OCI-LY1 (cell line): ENCODE measurements around the gene FBXO45.
"Not testable (repeated sequence)": the region's sequence is repeated elsewhere in the genome, so short reads cannot be mapped to it uniquely, and the experiment has no call there.

Experiments
- H2AFZ ChIP-seq: fragments of 200-600 bp; sonication (generic), shearing (Covaris generic); 2 replicates; pipeline ENCODE4 v1.6.0; 2014; ENCODE audit warnings: antibody characterized with exemption, mild to moderate bottlenecking, low read length
- H3F3A ChIP-seq: fragments of 200-600 bp; sonication (generic), shearing (Covaris generic); 2 replicates; pipeline ENCODE4 v1.6.0; 2014; ENCODE audit warnings: mild to moderate bottlenecking, antibody characterized with exemption, low read length, moderate library complexity; ENCODE audit not compliant: insufficient read depth
- H3K27ac ChIP-seq: fragments of 200-600 bp; sonication (generic); 2 replicates; pipeline ENCODE4 v1.5.1; 2014; ENCODE audit warnings: low read length, mixed run types, mild to moderate bottlenecking, low read depth; ENCODE audit not compliant: poor library complexity, severe bottlenecking
- H3K27me3 ChIP-seq: fragments of 200-600 bp; sonication (generic); 2 replicates; pipeline ENCODE4 v1.6.0; 2014; ENCODE audit warnings: antibody characterized with exemption, mild to moderate bottlenecking, low read length, moderate library complexity; ENCODE audit not compliant: insufficient read depth
- H3K36me3 ChIP-seq: fragments of 200-600 bp; sonication (generic); 2 replicates; pipeline ENCODE4 v1.6.1; 2014; ENCODE audit warnings: mild to moderate bottlenecking, antibody characterized with exemption, low read length, moderate library complexity, mixed read lengths; ENCODE audit not compliant: insufficient read depth
- H3K4me1 ChIP-seq: fragments of 200-600 bp; sonication (generic); 2 replicates; pipeline ENCODE4 v1.5.1; 2014; ENCODE audit warnings: mild to moderate bottlenecking, low read length, moderate library complexity; ENCODE audit not compliant: insufficient read depth, severe bottlenecking
- H3K4me2 ChIP-seq: fragments of 200-600 bp; sonication (generic), shearing (Covaris generic); 2 replicates; pipeline ENCODE4 v1.6.1; 2014; ENCODE audit warnings: low read length
- H3K4me3 ChIP-seq: fragments of 200-600 bp; sonication (generic); 2 replicates; pipeline ENCODE4 v1.5.1; 2014; ENCODE audit warnings: low read length, low read depth, mild to moderate bottlenecking, mixed read lengths; ENCODE audit not compliant: poor library complexity, severe bottlenecking
- H3K79me2 ChIP-seq: fragments of 200-600 bp; shearing (Covaris generic); 2 replicates; pipeline ENCODE4 v1.6.1; 2016; ENCODE audit warnings: mixed run types, low read length, mixed read lengths; ENCODE audit not compliant: insufficient read depth
- H3K9ac ChIP-seq: fragments of 200-600 bp; sonication (generic), shearing (Covaris generic); 2 replicates; pipeline ENCODE4 v1.6.1; 2014; ENCODE audit warnings: mild to moderate bottlenecking, low read length, mixed read lengths
- H3K9me2 ChIP-seq: fragments of 200-600 bp; sonication (generic), shearing (Covaris generic); 2 replicates; pipeline ENCODE4 v1.6.1; 2014; ENCODE audit warnings: low read depth, mild to moderate bottlenecking, low read length, mixed read lengths
- H3K9me3 ChIP-seq: fragments of 200-600 bp; shearing (Covaris generic); 2 replicates; pipeline ENCODE4 v1.6.1; 2014; ENCODE audit warnings: low read length, mixed read lengths
- H4K20me1 ChIP-seq: fragments of 200-600 bp; sonication (generic), shearing (Covaris generic); 2 replicates; pipeline ENCODE4 v1.6.0; 2016; ENCODE audit warnings: mild to moderate bottlenecking, low read length; ENCODE audit not compliant: insufficient read depth
- EZH2 ChIP-seq: fragments of 200-600 bp; sonication (generic), shearing (Covaris generic); IDR thresholded peaks from 2 replicates; pipeline ENCODE4 v1.8.0; 2017; ENCODE audit warnings: borderline replicate concordance, mixed run types, mild to moderate bottlenecking, antibody characterized with exemption, low read length, moderate library complexity, mixed read lengths
- TF ChIP-seq, protein P1 (sequence below): fragments of 200-600 bp; sonication (generic), shearing (Covaris generic); IDR thresholded peaks from 2 replicates; pipeline ENCODE4 v1.5.1; 2017; ENCODE audit warnings: mild to moderate bottlenecking, antibody characterized with exemption, low read length, moderate library complexity, mixed read lengths

The FBXO45 gene

DNA sequence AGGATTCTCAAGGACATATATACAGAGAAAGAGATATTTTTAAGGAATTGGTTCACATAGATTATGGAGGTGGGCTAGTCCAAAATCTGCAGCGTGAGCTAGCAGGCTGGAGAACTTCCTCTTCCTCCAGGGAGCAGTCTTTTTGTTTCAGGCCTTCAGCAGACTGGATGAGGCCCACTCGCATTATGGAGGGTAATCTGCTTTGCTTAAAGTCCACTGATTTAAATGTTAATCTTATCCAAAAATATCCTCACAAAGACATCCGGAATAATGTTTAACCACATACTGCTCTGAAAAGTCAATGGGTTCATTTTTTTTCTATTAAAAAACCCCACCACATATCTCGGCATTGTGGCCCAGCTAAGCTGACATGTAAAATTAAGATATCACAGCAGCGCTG lies 48.8 kb downstream of the FBXO45 start:
- no peak overlapping the region for H3K4me2 ChIP-seq
- no peaks in the 10 kb centered on the region for H4K20me1 ChIP-seq

GRCh38 chr3:196619223-196619622 lies 50.8 kb downstream of the FBXO45 start:
- Histone ChIP-seq H3K4me2 (no peak overlapping the region), H4K20me1 (no peaks in the 10 kb centered on the region), H3K27me3 (no peaks in the 10 kb centered on the region), H3K9me2 (no peaks in the 10 kb centered on the region), H3K4me1 (peaks cover 1% of the 10 kb centered on the region), H3K36me3 (no peaks in the 10 kb centered on the region), H3K9me3 (no peaks in the 10 kb centered on the region), H3F3A (no peaks in the 10 kb centered on the region), H3K27ac (no peak overlapping the region), H3K79me2 (no peaks in the 10 kb centered on the region), H2AFZ (no peak overlapping the region), H3K4me3 (no peak overlapping the region), H3K9ac (no peak overlapping the region)
- TF ChIP-seq, protein P1, sequence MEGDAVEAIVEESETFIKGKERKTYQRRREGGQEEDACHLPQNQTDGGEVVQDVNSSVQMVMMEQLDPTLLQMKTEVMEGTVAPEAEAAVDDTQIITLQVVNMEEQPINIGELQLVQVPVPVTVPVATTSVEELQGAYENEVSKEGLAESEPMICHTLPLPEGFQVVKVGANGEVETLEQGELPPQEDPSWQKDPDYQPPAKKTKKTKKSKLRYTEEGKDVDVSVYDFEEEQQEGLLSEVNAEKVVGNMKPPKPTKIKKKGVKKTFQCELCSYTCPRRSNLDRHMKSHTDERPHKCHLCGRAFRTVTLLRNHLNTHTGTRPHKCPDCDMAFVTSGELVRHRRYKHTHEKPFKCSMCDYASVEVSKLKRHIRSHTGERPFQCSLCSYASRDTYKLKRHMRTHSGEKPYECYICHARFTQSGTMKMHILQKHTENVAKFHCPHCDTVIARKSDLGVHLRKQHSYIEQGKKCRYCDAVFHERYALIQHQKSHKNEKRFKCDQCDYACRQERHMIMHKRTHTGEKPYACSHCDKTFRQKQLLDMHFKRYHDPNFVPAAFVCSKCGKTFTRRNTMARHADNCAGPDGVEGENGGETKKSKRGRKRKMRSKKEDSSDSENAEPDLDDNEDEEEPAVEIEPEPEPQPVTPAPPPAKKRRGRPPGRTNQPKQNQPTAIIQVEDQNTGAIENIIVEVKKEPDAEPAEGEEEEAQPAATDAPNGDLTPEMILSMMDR: no peak
- TF ChIP-seq EZH2: no peak

More for the DNA sequence above, 48.8 kb downstream of the FBXO45 start:
- Histone ChIP-seq H3K9ac (no peak overlapping the region), H3K27me3 (no peaks in the 10 kb centered on the region; the same call in 1 of the 2 replicates), H2AFZ (no peak overlapping the region), H3K36me3 (no peaks in the 10 kb centered on the region), H3K9me3 (no peaks in the 10 kb centered on the region), H3K79me2 (no peaks in the 10 kb centered on the region), H3F3A (no peaks in the 10 kb centered on the region), H3K9me2 (no peaks in the 10 kb centered on the region), H3K4me1 (no peaks in the 10 kb centered on the region), H3K4me3 (no peak overlapping the region), H3K27ac (no peak overlapping the region)
- TF ChIP-seq, protein P1: no peak
- no peak for TF ChIP-seq EZH2

DNA sequence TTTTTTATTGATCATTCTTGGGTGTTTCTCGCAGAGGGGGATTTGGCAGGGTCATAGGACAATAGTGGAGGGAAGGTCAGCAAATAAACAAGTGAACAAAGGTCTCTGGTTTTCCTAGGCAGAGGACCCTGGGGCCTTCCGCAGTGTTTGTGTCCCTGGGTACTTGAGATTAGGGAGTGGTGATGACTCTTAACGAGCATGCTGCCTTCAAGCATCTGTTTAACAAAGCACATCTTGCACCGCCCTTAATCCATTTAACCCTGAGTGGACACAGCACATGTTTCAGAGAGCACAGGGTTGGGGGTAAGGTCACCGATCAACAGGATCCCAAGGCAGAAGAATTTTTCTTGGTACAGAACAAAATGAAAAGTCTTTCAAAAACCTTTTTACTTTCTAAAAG lies 51.2 kb downstream of the FBXO45 start:
- H3K4me2 ChIP-seq, H3K9me2 ChIP-seq, H3K4me1 ChIP-seq, H3K9me3 ChIP-seq, H4K20me1 ChIP-seq, H2AFZ ChIP-seq, H3F3A ChIP-seq, H3K27ac ChIP-seq, H3K27me3 ChIP-seq, H3K36me3 ChIP-seq, H3K4me3 ChIP-seq, H3K79me2 ChIP-seq, H3K9ac ChIP-seq: not testable (repeated sequence)

- Histone ChIP-seq H3K79me2 (no peaks in the 10 kb centered on the region), H4K20me1 (no peaks in the 10 kb centered on the region), H3K9ac (no peak overlapping the region), H2AFZ (no peak overlapping the region), H3K9me2 (no peaks in the 10 kb centered on the region), H3K4me2 (no peak overlapping the region), H3K4me1 (peaks cover 5% of the 10 kb centered on the region), H3K9me3 (no peaks in the 10 kb centered on the region), H3K4me3 (no peak overlapping the region), H3K27ac (no peak overlapping the region), H3F3A (no peaks in the 10 kb centered on the region), H3K27me3 (no peaks in the 10 kb centered on the region), H3K36me3 (no peaks in the 10 kb centered on the region)
- TF ChIP-seq, protein P1: no peak
- TF ChIP-seq EZH2: no peak
Measured at GRCh38 chr3:196620161-196620604, 51.7 kb downstream of the FBXO45 start.
